OCI-LY3 (cell line): ENCODE results near the gene DHRSX.

Source experiments
- EZH2phosphoT487 ChIP-seq: fragments of 200-600 bp; shearing (Covaris generic); IDR thresholded peaks from 2 replicates; pipeline ENCODE4 v1.6.1; 2018; ENCODE audit warnings: antibody characterized with exemption, mixed run types, low read depth
- TF ChIP-seq, protein P1 (sequence below): fragments of 200-600, 300-600 bp; sonication (generic); IDR thresholded peaks from 2 replicates; pipeline ENCODE4 v1.5.1; 2014; ENCODE audit warnings: antibody characterized with exemption, low read length, low read depth

GRCh38 chrX:2435465-2435864, 65.3 kb downstream of the DHRSX start:
- TF ChIP-seq, protein P1, sequence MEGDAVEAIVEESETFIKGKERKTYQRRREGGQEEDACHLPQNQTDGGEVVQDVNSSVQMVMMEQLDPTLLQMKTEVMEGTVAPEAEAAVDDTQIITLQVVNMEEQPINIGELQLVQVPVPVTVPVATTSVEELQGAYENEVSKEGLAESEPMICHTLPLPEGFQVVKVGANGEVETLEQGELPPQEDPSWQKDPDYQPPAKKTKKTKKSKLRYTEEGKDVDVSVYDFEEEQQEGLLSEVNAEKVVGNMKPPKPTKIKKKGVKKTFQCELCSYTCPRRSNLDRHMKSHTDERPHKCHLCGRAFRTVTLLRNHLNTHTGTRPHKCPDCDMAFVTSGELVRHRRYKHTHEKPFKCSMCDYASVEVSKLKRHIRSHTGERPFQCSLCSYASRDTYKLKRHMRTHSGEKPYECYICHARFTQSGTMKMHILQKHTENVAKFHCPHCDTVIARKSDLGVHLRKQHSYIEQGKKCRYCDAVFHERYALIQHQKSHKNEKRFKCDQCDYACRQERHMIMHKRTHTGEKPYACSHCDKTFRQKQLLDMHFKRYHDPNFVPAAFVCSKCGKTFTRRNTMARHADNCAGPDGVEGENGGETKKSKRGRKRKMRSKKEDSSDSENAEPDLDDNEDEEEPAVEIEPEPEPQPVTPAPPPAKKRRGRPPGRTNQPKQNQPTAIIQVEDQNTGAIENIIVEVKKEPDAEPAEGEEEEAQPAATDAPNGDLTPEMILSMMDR, result no peak
- TF ChIP-seq EZH2phosphoT487, result no peak
